Cardiac muscle cell (in vitro differentiated cells and primary cell): Measurements from ENCODE around the gene EML6. TPM values are rescaled to one million over a fixed set of nuclear protein-coding genes. Genes with fewer than 3 reads are reported as not detected.

ENCODE experiments used
- DNase-seq, 2 donors: peaks; one replicate each; pipeline versions ENCODE4 v3.0.0 to v3.0.0-alpha.2; 2010 to 2017; ENCODE audit warnings: low read depth in 1 of 2, low spot score in 1 of 2
- H3K27ac ChIP-seq: fragments of 200-600 bp; sonication (generic); 2 replicates; pipeline ENCODE4 v1.5.1; 2016
- H3K27me3 ChIP-seq: fragments of 200-600 bp; sonication (generic); 2 replicates; pipeline ENCODE4 v1.6.0; 2016; ENCODE audit warnings: control low read depth
- H3K36me3 ChIP-seq: fragments of 200-600 bp; sonication (generic); 2 replicates; pipeline ENCODE4 v1.5.1; 2016; ENCODE audit warnings: control low read depth
- H3K4me1 ChIP-seq: fragments of 200-600 bp; sonication (generic); 2 replicates; pipeline ENCODE4 v1.8.1; 2017; ENCODE audit warnings: low read depth, mild to moderate bottlenecking, mixed run types
- H3K4me3 ChIP-seq: fragments of 200-600 bp; sonication (generic); 2 replicates; pipeline ENCODE4 v1.5.1; 2016; ENCODE audit warnings: mild to moderate bottlenecking
- H3K9me3 ChIP-seq: fragments of 200-600 bp; sonication (generic); 2 replicates; pipeline ENCODE4 v1.5.1; 2017; ENCODE audit warnings: low read depth, mild to moderate bottlenecking, control low read depth
- polyA plus RNA-seq: library from polyadenylated mRNA; unstranded; fragments of >200 nt; fragmentation: Nextera tagmentation; extraction: Ambion mirVana; gene quantifications from 2 replicates; pipeline ENCODE4 v1.2.1, GENCODE V29; 2016
- total RNA-seq: library from RNA; depleted of rRNA; stranded (reverse); fragments of >200 nt; gene quantifications from 2 replicates; pipeline ENCODE4 v1.2.3, GENCODE V29; 2016
- TF ChIP-seq, protein P1 (sequence below): IDR thresholded peaks from 2 replicates; pipeline ENCODE4 v1.5.1; 2012; ENCODE audit warnings: low read depth, mild to moderate bottlenecking, low read length

EML6 gene
- total and polyA plus RNA-seq, 2 experiments from 2014 or later: 0.89 to 1.3 TPM

DNA sequence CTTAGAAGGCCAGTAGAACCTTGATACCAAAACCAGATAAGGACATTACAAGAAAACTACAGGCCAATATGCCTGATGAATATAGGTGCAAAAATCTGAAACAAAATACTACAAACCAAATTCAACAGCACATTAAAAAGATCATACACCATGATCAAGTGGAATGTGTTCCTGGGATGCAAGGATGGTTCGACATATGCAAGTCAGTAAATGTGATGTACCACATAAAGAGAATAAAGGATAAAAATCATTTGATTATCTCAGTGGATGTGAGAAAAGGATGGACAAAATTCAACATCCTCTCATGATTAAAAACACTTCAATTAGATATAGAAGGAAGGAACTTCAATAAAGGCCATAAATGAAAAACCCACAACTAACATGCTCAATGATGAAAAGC, 197.2 kb downstream of the EML6 start:
- Histone ChIP-seq H3K36me3 (no peaks in the 10 kb centered on the region), H3K9me3 (no peaks in the 10 kb centered on the region), H3K4me1 (no peaks in the 10 kb centered on the region), H3K4me3 (no peak overlapping the region), H3K27ac (no peak overlapping the region), H3K27me3 (no peaks in the 10 kb centered on the region)
- TF ChIP-seq, protein P1, sequence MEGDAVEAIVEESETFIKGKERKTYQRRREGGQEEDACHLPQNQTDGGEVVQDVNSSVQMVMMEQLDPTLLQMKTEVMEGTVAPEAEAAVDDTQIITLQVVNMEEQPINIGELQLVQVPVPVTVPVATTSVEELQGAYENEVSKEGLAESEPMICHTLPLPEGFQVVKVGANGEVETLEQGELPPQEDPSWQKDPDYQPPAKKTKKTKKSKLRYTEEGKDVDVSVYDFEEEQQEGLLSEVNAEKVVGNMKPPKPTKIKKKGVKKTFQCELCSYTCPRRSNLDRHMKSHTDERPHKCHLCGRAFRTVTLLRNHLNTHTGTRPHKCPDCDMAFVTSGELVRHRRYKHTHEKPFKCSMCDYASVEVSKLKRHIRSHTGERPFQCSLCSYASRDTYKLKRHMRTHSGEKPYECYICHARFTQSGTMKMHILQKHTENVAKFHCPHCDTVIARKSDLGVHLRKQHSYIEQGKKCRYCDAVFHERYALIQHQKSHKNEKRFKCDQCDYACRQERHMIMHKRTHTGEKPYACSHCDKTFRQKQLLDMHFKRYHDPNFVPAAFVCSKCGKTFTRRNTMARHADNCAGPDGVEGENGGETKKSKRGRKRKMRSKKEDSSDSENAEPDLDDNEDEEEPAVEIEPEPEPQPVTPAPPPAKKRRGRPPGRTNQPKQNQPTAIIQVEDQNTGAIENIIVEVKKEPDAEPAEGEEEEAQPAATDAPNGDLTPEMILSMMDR: no peak
- DNase-seq: no peak

- Histone ChIP-seq H3K4me1 (no peaks in the 10 kb centered on the region), H3K27ac (no peak overlapping the region), H3K4me3 (no peak overlapping the region), H3K27me3 (peaks cover 3% of the 10 kb centered on the region), H3K36me3 (no peaks in the 10 kb centered on the region), H3K9me3 (no peaks in the 10 kb centered on the region)
- TF ChIP-seq, protein P1: no peak
- no peak for DNase-seq
Measured at GRCh38 chr2:54924121-54924520, 200.7 kb downstream of the EML6 start.

DNA sequence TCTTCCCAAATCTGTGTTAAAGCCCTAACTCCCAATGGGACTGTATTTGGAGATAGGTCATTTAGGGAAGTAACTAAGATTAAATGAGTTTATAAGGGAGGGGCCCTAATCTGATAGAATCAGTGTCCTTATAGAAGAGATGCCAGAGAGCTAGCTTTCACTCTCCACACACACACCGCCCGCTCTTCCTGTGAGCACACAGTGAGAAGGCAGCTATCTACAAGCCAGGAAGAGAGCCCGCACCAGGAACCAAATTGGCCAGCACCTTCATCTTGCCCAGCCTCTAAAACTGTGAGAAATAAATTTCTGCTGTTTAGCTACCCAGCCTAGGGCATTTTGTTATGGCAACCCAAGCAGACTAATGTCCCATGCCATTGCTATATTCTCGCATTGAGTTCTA, 201.6 kb downstream of the EML6 start:
- DNase-seq: no peak
- Histone ChIP-seq H3K9me3 (no peaks in the 10 kb centered on the region), H3K36me3 (no peaks in the 10 kb centered on the region), H3K27ac (no peak overlapping the region), H3K4me1 (no peaks in the 10 kb centered on the region), H3K27me3 (peaks cover 3% of the 10 kb centered on the region), H3K4me3 (no peak overlapping the region)
- TF ChIP-seq, protein P1: no peak

DNA sequence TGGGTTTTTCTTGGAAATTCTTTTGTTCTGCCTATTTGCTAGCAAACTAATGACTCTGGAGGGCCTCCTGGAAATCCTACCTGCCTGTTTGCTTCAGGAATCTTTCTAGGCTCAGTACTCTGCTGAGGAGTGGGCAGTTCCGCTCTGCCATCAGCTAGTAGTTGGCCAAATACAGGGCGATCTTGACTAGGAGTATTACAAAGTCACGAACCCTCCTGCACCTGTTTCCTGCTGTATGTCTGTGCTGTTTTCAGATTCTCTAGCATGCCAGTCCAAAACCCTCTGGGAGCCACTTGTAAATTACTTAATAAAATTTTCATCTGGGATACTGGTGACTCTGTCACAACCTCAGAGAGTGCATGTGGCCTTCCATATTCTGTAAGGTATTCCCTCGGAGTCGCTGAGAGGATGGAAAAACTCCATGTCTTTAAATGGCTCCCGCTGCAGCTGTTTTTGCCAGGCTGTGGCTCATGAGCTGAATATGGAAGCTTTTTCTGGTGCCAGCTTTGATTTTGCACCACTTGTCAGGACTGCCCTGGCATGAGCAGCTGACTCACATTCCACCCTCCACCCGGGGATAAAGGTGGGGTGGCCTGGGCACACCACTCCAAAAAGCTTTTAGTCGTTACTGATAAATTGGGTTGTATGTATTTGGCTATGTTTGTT, 203.8 kb downstream of the EML6 start:
- H3K4me3 ChIP-seq: no peak overlapping the region
- H3K4me1 ChIP-seq: no peaks in the 10 kb centered on the region
- no peak overlapping the region for H3K27ac ChIP-seq
- H3K36me3 ChIP-seq: no peaks in the 10 kb centered on the region
- H3K9me3 ChIP-seq: no peaks in the 10 kb centered on the region
- peaks cover 3% of the 10 kb centered on the region for H3K27me3 ChIP-seq
- no peak for DNase-seq
- TF ChIP-seq, protein P1: no peak

- peaks cover 3% of the 10 kb centered on the region for H3K27me3 ChIP-seq
- H3K36me3 ChIP-seq: no peaks in the 10 kb centered on the region
- H3K4me1 ChIP-seq: no peaks in the 10 kb centered on the region
- no peaks in the 10 kb centered on the region for H3K9me3 ChIP-seq
- TF ChIP-seq, protein P1: no peak
- H3K4me3 ChIP-seq: no peak overlapping the region
- DNase-seq: no peak
- no peak overlapping the region for H3K27ac ChIP-seq
Measured at GRCh38 chr2:54927751-54928615, 204.5 kb downstream of the EML6 start.
